ENCODE results near the gene ZBED4.

GRCh38 chr22:49915610-49916009, 62.0 kb downstream of the ZBED4 start:
- TF ChIP-seq CTCF (IDR thresholded peaks at IDR 0.05) (no peak), POLR2A (IDR thresholded peaks at IDR 0.05) (no peak)

Measured in adrenal gland (tissue), 5 donors.